Measurements from ENCODE around the gene UGT1A9. TPM values are rescaled to one million over a fixed set of nuclear protein-coding genes. Genes with fewer than 3 reads are reported as not detected.

The UGT1A9 gene
- not detected in 2 replicates for total RNA-seq (2014; rRNA removed; shearing (Covaris generic))

DNA sequence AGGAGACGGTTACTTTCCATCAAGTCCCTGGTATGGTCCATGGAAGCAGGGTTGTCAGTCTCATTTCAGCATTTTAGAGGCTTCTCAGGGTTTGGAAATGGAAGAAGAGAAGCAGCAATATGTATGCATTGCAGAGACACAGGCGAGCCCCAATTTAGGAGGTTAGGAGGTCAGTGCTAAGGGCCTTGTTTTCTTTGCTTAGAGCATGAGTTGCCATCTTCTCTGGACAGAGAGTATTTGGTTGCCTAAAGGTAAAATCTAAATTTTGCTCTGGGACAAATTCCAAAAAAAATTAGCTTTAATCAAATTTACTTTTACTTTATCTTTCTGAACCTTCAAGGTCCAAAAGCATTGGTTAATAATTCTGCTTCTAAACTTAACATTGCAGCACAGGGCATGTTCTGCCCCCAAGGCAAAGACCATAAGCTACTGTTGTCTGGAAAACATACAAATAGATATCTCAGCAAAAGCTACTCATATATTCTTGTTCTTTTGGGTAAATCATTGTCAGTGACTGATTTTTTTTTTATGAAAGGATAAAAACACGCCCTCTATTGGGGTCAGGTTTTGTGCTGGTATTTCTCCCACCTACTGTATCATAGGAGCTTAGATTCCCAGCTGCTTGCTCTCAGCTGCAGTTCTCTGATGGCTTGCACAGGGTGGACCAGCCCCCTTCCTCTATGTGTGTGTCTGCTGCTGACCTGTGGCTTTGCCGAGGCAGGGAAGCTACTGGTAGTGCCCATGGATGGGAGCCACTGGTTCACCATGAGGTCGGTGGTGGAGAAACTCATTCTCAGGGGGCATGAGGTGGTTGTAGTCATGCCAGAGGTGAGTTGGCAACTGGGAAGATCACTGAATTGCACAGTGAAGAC is at the start of gene UGT1A9:
Gene UGT1A9, plus strand, starts transcription at position 609 of the 872 bp plus-strand sequence. Its CDS starts 37 bp downstream, at position 646.

DNA sequence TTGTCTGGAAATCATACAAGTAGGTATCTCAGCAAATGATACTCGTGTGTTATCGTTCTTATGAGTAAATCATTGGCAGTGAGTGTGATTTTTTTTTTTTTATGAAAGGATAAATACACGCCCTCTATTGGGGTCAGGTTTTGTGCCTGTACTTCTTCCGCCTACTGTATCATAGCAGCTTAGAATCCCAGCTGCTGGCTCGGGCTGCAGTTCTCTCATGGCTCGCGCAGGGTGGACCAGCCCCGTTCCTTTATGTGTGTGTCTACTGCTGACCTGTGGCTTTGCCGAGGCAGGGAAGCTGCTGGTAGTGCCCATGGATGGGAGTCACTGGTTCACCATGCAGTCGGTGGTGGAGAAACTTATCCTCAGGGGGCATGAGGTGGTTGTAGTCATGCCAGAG is 35.4 kb upstream of the UGT1A9 start, which contains the start of gene UGT1A10:
Gene UGT1A10, plus strand, starts transcription at position 143 of the 400 bp plus-strand sequence. Its CDS starts 75 bp downstream, at position 218.

DNA sequence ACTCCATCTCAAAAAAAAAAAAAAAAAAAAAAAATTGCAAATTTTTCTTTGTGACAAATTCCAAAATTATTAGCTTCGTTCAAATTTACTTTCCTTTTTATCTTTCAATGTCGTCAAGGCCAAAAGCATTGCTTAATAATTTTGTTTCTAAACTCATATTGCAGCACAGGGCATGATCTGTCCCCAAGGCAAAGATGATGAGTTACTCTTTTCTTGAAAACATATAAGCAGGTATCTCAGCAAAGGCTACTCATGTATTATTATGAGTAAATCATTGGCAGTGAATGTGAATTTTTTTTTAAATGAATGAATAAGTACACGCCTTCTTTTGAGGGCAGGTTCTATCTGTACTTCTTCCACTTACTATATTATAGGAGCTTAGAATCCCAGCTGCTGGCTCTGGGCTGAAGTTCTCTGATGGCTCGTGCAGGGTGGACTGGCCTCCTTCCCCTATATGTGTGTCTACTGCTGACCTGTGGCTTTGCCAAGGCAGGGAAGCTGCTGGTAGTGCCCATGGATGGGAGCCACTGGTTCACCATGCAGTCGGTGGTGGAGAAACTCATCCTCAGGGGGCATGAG is 9.9 kb downstream of the UGT1A9 start, which contains the start of gene UGT1A7:
Gene UGT1A7, plus strand, starts transcription at position 381 of the 579 bp plus-strand sequence. Its CDS starts 37 bp downstream, at position 418.

GRCh38 chr2:233692648-233693047 is 20.9 kb downstream of the UGT1A9 start, which contains the start of gene UGT1A6:
Gene UGT1A6, plus strand, starts transcription at chr2:233692890. Its CDS starts 115 bp downstream, at chr2:233693005.

GRCh38 chr2:233712611-233713261 is 41.0 kb downstream of the UGT1A9 start, which contains the start of gene UGT1A5:
Gene UGT1A5, plus strand, starts transcription at chr2:233712907. Its CDS starts 85 bp downstream, at chr2:233712992.

DNA sequence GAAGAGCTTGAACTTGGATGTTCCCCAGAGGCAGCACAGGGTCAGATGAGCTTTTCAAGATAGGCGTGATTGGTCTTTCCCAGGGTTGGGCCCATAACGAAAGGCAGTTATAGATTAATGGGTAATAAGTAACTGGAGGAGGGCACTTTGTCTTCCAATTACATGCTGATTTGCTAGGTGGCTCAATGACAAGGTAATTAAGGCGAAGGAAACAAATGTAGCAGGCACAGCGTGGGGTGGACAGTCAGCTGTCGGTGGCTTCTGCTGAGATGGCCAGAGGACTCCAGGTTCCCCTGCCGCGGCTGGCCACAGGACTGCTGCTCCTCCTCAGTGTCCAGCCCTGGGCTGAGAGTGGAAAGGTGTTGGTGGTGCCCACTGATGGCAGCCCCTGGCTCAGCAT is 46.9 kb downstream of the UGT1A9 start, which contains the start of gene UGT1A4:
Gene UGT1A4, plus strand, starts transcription at position 185 of the 400 bp plus-strand sequence. Its CDS starts 85 bp downstream, at position 270.

GRCh38 chr2:233728723-233729301 is 57.1 kb downstream of the UGT1A9 start, which contains the start of gene UGT1A3:
Gene UGT1A3, plus strand, starts transcription at chr2:233729042. Its CDS starts 85 bp downstream, at chr2:233729127.

DNA sequence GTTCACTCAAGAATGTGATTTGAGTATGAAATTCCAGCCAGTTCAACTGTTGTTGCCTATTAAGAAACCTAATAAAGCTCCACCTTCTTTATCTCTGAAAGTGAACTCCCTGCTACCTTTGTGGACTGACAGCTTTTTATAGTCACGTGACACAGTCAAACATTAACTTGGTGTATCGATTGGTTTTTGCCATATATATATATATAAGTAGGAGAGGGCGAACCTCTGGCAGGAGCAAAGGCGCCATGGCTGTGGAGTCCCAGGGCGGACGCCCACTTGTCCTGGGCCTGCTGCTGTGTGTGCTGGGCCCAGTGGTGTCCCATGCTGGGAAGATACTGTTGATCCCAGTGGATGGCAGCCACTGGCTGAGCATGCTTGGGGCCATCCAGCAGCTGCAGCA is 88.3 kb downstream of the UGT1A9 start, which contains the start of gene UGT1A1:
Gene UGT1A1, plus strand, starts transcription at position 228 of the 400 bp plus-strand sequence. Its CDS starts 18 bp downstream, at position 246.

DNA sequence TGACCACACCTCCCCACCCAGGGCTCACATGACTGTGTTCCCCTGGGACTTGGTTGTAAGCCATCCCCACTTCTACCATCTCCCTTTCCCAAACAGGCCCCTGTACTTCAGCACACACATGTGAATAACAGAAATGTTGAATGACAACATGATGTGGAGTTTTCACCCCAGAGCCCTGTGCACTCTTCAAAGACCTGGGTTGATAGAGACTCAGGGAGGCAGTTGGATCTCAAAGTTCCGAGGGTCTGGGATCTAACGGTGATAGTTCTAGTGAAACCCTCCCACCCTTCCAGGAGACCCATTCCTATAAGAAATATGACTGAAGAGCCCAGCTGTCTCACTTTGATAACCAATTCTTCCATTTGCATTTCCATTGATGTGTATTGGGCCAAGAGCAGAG is 106.3 kb downstream of the UGT1A9 start, which contains the start of gene MROH2A:
Gene MROH2A, plus strand, starts transcription at position 301 of the 400 bp plus-strand sequence. CDS start 1,029 bp downstream, outside the sequence.

Other genes with a start within 250 kb of the UGT1A9 start
- gene USP40, start 105.1 kb upstream of the UGT1A9 start, total RNA-seq (2014; rRNA removed; shearing (Covaris generic)): 15.8 and 17.1 TPM in 2 replicates
- not detected in 2 replicates for gene UGT1A8, start 54.3 kb upstream of the UGT1A9 start, total RNA-seq (2014; rRNA removed; shearing (Covaris generic))
- gene UGT1A10, start 35.5 kb upstream of the UGT1A9 start, total RNA-seq (2014; rRNA removed; shearing (Covaris generic)): not detected in 2 replicates
- not detected in 2 replicates for gene UGT1A7, start 10.0 kb downstream of the UGT1A9 start, total RNA-seq (2014; rRNA removed; shearing (Covaris generic))
- not detected in 2 replicates for gene UGT1A6, start 21.0 kb downstream of the UGT1A9 start, total RNA-seq (2014; rRNA removed; shearing (Covaris generic))
- not detected in 2 replicates for gene UGT1A5, start 41.0 kb downstream of the UGT1A9 start, total RNA-seq (2014; rRNA removed; shearing (Covaris generic))
- gene UGT1A4, start 46.8 kb downstream of the UGT1A9 start, total RNA-seq (2014; rRNA removed; shearing (Covaris generic)): not detected in 2 replicates
- not detected in 2 replicates for gene UGT1A3, start 57.1 kb downstream of the UGT1A9 start, total RNA-seq (2014; rRNA removed; shearing (Covaris generic))
- not detected in 2 replicates for gene UGT1A1, start 88.4 kb downstream of the UGT1A9 start, total RNA-seq (2014; rRNA removed; shearing (Covaris generic))
- gene MROH2A, start 106.4 kb downstream of the UGT1A9 start, total RNA-seq (2014; rRNA removed; shearing (Covaris generic)): not detected in 2 replicates
- 32.4 and 43.8 TPM in 2 replicates for gene HJURP, start 182.6 kb downstream of the UGT1A9 start, total RNA-seq (2014; rRNA removed; shearing (Covaris generic))
- 2.6 and 5.8 TPM in 2 replicates for gene TRPM8, start 245.5 kb downstream of the UGT1A9 start, total RNA-seq (2014; rRNA removed; shearing (Covaris generic))